Upper lobe of right lung (tissue), 1 donor: ENCODE results near the gene RAB3C. TPM values are rescaled to one million over a fixed set of nuclear protein-coding genes. Genes with fewer than 3 reads are reported as not detected.

Experiments used
- ATAC-seq: fragments of 200-7000 bp; cut with Tn5 transposase; one replicate; pipeline ENCODE4 v1.9.1; 2020; ENCODE audit warnings: mild to moderate bottlenecking, moderate library complexity
- DNase-seq: peaks from one replicate; pipeline ENCODE4 v3.0.0-alpha.2; 2020
- H3K27ac ChIP-seq: fragments of 200-600 bp; one replicate; pipeline ENCODE4 v1.8.0; 2022
- H3K27me3 ChIP-seq: fragments of 200-600 bp; one replicate; pipeline ENCODE4 v1.8.0; 2022; ENCODE audit warnings: mild to moderate bottlenecking
- H3K36me3 ChIP-seq: fragments of 200-600 bp; one replicate; pipeline ENCODE4 v1.8.0; 2022
- H3K4me1 ChIP-seq: fragments of 200-600 bp; one replicate; pipeline ENCODE4 v1.8.0; 2022
- H3K4me3 ChIP-seq: fragments of 200-600 bp; one replicate; pipeline ENCODE4 v1.8.0; 2022; ENCODE audit warnings: mild to moderate bottlenecking
- H3K9me3 ChIP-seq: fragments of 200-600 bp; one replicate; pipeline ENCODE4 v1.8.0; 2022
- intact Hi-C: fragments of 100-400 bp; cut with DNase I; formaldehyde crosslinking; loops from one replicate; pipeline ENCODE4 v1.11.0; 2022
- total RNA-seq: library from RNA; stranded (reverse); fragmentation: NEBNext Ultra II Directional; extraction: Animal tissue kit (Norgen Biotek cat#: 25700); gene quantifications from one replicate; pipeline ENCODE4 v1.2.1, GENCODE V29; 2021
- TF ChIP-seq, protein P1 (sequence below): fragments of 200-600 bp; IDR thresholded peaks from one replicate; pipeline ENCODE4 v1.8.0; 2022; ENCODE audit warnings: antibody characterized with exemption
- donor health status: DM: no; HTN: yes; CAD: no; lungs with severe emphysema.

RAB3C gene
- total RNA-seq, 1 donor from 2014 or later: 0.67 TPM

- no peaks in the 10 kb centered on the region for H3K27me3 ChIP-seq
- H3K9me3 ChIP-seq: no peaks in the 10 kb centered on the region
- TF ChIP-seq, protein P1, sequence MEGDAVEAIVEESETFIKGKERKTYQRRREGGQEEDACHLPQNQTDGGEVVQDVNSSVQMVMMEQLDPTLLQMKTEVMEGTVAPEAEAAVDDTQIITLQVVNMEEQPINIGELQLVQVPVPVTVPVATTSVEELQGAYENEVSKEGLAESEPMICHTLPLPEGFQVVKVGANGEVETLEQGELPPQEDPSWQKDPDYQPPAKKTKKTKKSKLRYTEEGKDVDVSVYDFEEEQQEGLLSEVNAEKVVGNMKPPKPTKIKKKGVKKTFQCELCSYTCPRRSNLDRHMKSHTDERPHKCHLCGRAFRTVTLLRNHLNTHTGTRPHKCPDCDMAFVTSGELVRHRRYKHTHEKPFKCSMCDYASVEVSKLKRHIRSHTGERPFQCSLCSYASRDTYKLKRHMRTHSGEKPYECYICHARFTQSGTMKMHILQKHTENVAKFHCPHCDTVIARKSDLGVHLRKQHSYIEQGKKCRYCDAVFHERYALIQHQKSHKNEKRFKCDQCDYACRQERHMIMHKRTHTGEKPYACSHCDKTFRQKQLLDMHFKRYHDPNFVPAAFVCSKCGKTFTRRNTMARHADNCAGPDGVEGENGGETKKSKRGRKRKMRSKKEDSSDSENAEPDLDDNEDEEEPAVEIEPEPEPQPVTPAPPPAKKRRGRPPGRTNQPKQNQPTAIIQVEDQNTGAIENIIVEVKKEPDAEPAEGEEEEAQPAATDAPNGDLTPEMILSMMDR: no peak
- no peaks in the 10 kb centered on the region for H3K4me1 ChIP-seq
- H3K36me3 ChIP-seq: no peaks in the 10 kb centered on the region
- no peak for DNase-seq
- intact Hi-C loops: no loop called here
- H3K27ac ChIP-seq: no peak overlapping the region
- no peak for ATAC-seq
- no peak overlapping the region for H3K4me3 ChIP-seq
Observed at GRCh38 chr5:58851153-58851552, 268.3 kb downstream of the RAB3C start.

- Histone ChIP-seq H3K27me3 (no peaks in the 10 kb centered on the region), H3K27ac (no peak overlapping the region), H3K36me3 (no peaks in the 10 kb centered on the region), H3K4me1 (no peaks in the 10 kb centered on the region), H3K4me3 (no peak overlapping the region), H3K9me3 (no peaks in the 10 kb centered on the region)
- DNase-seq (no peak), ATAC-seq (no peak)
- TF ChIP-seq, protein P1: no peak
- intact Hi-C loops: no loop called here
Observed at GRCh38 chr5:58851571-58851970, 268.7 kb downstream of the RAB3C start.

DNA sequence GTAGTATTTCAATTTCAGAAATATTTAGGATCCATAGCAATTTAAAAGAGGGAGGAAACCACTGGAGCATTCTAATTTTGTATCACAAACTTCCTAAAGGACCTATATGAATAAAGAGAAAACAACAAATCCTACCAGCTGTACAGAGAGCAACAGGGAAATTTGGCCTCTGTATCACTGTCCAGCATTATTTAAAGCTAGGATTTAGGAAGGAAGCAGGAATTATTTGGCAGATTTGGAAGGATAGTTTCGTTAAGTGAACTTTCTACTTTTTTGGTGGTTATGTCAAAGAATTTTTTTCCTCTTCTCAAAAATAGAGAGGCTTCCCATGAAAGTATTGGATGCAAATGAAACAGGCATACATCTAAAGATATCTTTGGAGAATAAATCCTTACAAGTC is 269.7 kb downstream of the RAB3C start:
- Histone ChIP-seq H3K9me3 (no peaks in the 10 kb centered on the region), H3K36me3 (no peaks in the 10 kb centered on the region), H3K4me1 (no peaks in the 10 kb centered on the region), H3K27me3 (no peaks in the 10 kb centered on the region), H3K4me3 (no peak overlapping the region), H3K27ac (no peak overlapping the region)
- intact Hi-C loops: no loop called here
- DNase-seq: no peak
- TF ChIP-seq, protein P1: no peak
- ATAC-seq: no peak

- TF ChIP-seq, protein P1: no peak
- no peak for ATAC-seq
- H3K4me3 ChIP-seq: no peak overlapping the region
- H3K9me3 ChIP-seq: no peaks in the 10 kb centered on the region
- H3K27ac ChIP-seq: no peak overlapping the region
- no peaks in the 10 kb centered on the region for H3K27me3 ChIP-seq
- no peak for DNase-seq
- intact Hi-C loops: no loop called here
- H3K36me3 ChIP-seq: no peaks in the 10 kb centered on the region
- H3K4me1 ChIP-seq: no peaks in the 10 kb centered on the region
Observed at GRCh38 chr5:58854441-58854840, 271.6 kb downstream of the RAB3C start.

DNA sequence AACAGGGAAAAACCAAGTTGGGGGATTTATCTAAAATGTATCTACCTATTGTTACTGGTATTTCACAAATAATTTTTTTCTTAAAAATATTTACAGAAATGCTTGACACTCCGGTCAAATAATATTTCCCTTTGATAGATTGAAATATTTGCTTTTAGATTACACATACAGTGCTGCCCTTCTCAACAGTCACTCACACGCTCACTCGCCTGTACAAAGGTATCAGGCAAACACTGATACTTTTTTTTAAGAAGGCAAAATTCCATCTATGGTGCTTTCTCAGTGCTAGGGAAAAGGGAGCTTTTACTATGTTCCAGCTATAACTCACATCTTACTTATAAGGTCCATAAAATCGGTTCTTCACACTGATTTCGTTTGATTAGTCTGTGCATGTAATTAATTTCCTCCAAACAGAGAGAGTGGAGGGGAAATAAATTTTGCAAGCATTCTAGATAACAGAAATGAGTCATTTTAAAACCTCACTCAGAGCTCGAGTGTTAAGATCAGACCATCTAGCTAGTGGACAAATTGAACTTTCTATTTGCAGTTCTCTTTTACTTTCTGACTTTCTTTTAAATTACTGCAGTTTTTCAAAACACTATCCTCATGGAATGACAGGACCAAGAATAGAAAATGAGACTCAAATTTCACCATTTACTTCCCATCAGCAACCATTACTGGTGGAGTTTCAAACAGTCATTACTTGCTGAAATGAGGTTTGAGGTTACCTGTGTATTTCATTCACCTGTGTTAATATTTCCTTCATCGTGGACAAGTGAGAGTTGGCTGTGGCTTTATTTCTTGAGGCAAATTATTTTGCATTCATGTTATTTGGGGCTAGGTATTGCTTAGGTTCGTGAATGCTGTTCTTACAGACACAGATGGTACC is 273.2 kb downstream of the RAB3C start:
- H3K4me1 ChIP-seq: no peaks in the 10 kb centered on the region
- DNase-seq: no peak
- TF ChIP-seq, protein P1: no peak
- no peak overlapping the region for H3K4me3 ChIP-seq
- no peak for ATAC-seq
- H3K36me3 ChIP-seq: no peaks in the 10 kb centered on the region
- no peak overlapping the region for H3K27ac ChIP-seq
- intact Hi-C loops: no loop called here
- no peaks in the 10 kb centered on the region for H3K9me3 ChIP-seq
- H3K27me3 ChIP-seq: no peaks in the 10 kb centered on the region
